Gastrocnemius medialis (tissue), 4 donors: ENCODE measurements around the gene KDM4B.

Source experiments
- POLR2A ChIP-seq, 2 donors: fragments of 450-650 bp; IDR thresholded peaks; one replicate each; pipeline ENCODE4 v1.6.1; 2017; ENCODE audit warnings: antibody characterized with exemption in 2 of 2, mild to moderate bottlenecking in 2 of 2, moderate library complexity in 2 of 2
- TF ChIP-seq, protein P1 (sequence below), 5 experiments: fragments of 450-650 bp in 3 of 5; fragments of 200-600 bp in 2 of 5; sonication (generic) in 2 of 5; IDR thresholded peaks in 4 of 5; conservative IDR thresholded peaks in 1 of 5; 1 replicate in 4 of 5; 2 replicates in 1 of 5; pipeline ENCODE4 v1.5.1; 2016 to 2019; ENCODE audit warnings: antibody characterized with exemption in 5 of 5, mild to moderate bottlenecking in 3 of 5, moderate library complexity in 3 of 5

DNA sequence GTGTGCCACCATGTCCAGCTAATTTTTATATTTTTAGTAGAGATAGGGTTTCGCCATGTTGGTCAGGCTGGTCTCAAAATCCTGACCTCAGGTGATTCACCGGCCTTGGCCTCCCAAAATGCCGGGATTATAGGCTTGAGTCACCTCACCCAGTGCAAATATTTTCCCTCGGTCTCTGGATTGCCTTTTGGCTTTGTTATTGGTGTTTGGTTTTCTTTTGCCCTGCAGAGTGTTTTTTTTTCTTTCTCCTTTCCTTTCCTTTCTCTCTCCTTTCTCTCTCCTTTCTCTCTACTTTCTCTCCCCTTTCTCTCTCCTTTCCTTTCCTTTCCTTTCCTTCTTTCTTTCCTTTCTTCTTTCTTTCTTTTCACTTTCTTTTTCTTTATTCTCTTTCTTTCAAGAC is 33.2 kb downstream of the KDM4B start:
- TF ChIP-seq, protein P1, sequence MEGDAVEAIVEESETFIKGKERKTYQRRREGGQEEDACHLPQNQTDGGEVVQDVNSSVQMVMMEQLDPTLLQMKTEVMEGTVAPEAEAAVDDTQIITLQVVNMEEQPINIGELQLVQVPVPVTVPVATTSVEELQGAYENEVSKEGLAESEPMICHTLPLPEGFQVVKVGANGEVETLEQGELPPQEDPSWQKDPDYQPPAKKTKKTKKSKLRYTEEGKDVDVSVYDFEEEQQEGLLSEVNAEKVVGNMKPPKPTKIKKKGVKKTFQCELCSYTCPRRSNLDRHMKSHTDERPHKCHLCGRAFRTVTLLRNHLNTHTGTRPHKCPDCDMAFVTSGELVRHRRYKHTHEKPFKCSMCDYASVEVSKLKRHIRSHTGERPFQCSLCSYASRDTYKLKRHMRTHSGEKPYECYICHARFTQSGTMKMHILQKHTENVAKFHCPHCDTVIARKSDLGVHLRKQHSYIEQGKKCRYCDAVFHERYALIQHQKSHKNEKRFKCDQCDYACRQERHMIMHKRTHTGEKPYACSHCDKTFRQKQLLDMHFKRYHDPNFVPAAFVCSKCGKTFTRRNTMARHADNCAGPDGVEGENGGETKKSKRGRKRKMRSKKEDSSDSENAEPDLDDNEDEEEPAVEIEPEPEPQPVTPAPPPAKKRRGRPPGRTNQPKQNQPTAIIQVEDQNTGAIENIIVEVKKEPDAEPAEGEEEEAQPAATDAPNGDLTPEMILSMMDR (IDR thresholded peaks at IDR 0.05 in 4 of 5, conservative IDR thresholded peaks at IDR 0.05 in 1 of 5) = no peak
- TF ChIP-seq POLR2A (IDR thresholded peaks at IDR 0.05) = no peak
